Measurements from ENCODE around the gene ARPC5. TPM values are rescaled to one million over a fixed set of nuclear protein-coding genes. Genes with fewer than 3 reads are reported as not detected.
"Not testable (repeated sequence)": the region's sequence is repeated elsewhere in the genome, so short reads cannot be mapped to it uniquely, and the experiment has no call there.

ARPC5 gene
- 163 TPM for polyA plus RNA-seq
- long read RNA-seq, donor 1, full-length matches to known transcripts: 99 of 132 reads
- long read RNA-seq, donor 1, partial matches to known transcripts: 25 of 132 reads
- long read RNA-seq, donor 1, other reads (novel, unspliced or antisense): 8 of 132 reads
- long read RNA-seq, donor 2, full-length matches to known transcripts: 223 of 311 reads
- long read RNA-seq, donor 2, partial matches to known transcripts: 71 of 311 reads
- long read RNA-seq, donor 2, other reads (novel, unspliced or antisense): 17 of 311 reads
- long read RNA-seq, donor 3: 0 reads
- long read RNA-seq, donor 4, full-length matches to known transcripts: 16 of 16 reads
- long read RNA-seq, donor 4, partial matches to known transcripts: 0 of 16 reads
- long read RNA-seq, donor 4, other reads (novel, unspliced or antisense): 0 of 16 reads
- long read RNA-seq, donor 5, full-length matches to known transcripts: 119 of 128 reads
- long read RNA-seq, donor 5, partial matches to known transcripts: 0 of 128 reads
- long read RNA-seq, donor 5, other reads (novel, unspliced or antisense): 9 of 128 reads
- long read RNA-seq, donor 6, full-length matches to known transcripts: 107 of 132 reads
- long read RNA-seq, donor 6, partial matches to known transcripts: 14 of 132 reads
- long read RNA-seq, donor 6, other reads (novel, unspliced or antisense): 11 of 132 reads
- long read RNA-seq, donor 7, full-length matches to known transcripts: 77 of 82 reads
- long read RNA-seq, donor 7, partial matches to known transcripts: 0 of 82 reads
- long read RNA-seq, donor 7, other reads (novel, unspliced or antisense): 5 of 82 reads
- long read RNA-seq, donor 8, full-length matches to known transcripts: 221 of 249 reads
- long read RNA-seq, donor 8, partial matches to known transcripts: 14 of 249 reads
- long read RNA-seq, donor 8, other reads (novel, unspliced or antisense): 14 of 249 reads
- long read RNA-seq, donor 9, full-length matches to known transcripts: 143 of 200 reads
- long read RNA-seq, donor 9, partial matches to known transcripts: 50 of 200 reads
- long read RNA-seq, donor 9, other reads (novel, unspliced or antisense): 7 of 200 reads
- long read RNA-seq, donor 10, full-length matches to known transcripts: 134 of 171 reads
- long read RNA-seq, donor 10, partial matches to known transcripts: 27 of 171 reads
- long read RNA-seq, donor 10, other reads (novel, unspliced or antisense): 10 of 171 reads
- long read RNA-seq, donor 11, full-length matches to known transcripts: 108 of 117 reads
- long read RNA-seq, donor 11, partial matches to known transcripts: 0 of 117 reads
- long read RNA-seq, donor 11, other reads (novel, unspliced or antisense): 9 of 117 reads

DNA sequence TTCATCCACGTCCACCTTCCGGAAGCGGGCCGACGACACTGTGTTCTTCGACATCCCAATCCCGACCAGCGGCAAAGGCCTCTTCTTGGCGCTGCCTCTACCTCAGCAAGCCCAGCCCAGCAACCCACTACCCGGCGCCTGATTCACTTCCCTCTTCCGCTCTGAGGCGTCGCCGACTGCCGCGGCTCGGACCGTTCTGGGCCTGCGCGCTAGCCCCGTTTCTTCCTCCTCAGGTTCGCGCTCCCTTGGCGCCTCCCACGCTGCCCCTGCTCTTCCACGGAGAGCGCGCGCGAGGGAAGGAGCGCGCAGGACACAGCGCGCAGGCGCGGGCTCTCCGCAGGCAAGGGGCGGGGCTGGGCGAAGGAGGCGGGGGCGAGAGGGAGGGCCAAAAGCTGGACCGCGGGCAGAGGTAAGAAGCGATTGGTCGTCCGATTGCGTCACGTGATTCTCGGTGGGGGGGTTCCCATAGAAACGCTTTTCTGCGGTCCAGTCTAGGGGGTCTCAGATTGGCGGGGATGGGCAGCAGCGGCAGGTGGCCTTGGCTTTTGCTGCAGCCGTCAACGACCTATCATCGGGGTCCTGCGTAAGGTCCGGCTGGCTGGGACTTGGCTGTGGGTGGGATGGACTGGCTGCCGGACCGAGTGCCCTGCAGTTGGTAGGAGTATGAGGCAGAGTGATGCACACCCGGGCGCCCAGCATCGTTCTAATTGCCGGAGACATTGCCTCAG, at the start of gene ARPC5:
Gene ARPC5, minus strand, starts transcription at position 178 of the 728 bp plus-strand sequence. Its CDS starts 124 bp downstream, at position 54.
- no CpG with 5 or more reads among the region's 65 CpGs for WGBS (ENCODE audit: insufficient coverage, low lambda C conversion rate)

DNA sequence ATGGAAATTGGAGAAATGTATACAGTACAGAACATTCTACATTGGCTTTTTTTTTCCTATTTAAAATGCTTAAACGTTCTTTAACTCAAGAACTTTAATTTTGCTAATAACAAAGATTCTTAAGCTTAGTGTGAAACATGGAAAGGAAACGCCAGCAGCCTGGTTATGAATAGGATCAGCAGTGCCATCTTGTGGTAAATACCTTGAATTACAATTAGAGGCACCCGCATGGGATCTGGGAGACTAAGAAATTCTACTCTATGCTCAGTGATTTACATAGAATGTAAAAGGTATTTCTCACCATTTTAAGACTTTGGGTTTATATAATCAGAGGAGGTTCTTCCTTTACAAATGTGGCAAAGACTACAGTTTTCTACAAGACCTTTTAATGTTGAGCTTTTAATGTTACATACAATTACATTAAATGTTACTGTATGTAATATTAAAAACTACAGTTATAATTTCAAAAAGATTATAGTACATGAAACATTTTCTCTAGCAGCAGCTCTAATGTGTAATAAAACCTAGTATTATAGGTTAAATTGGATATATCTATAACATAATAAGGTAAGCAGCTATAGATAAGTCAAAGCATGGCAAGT, 49.6 kb upstream of the ARPC5 start:
- Histone ChIP-seq H3K9me3 (ENCODE audit: control insufficient read depth, low read depth, low read length) (no peaks in the 10 kb centered on the region), H3K4me3 (ENCODE audit: low read length) (no peak overlapping the region), H3K27ac (ENCODE audit: low read length) (no peak overlapping the region), H3K4me1 (ENCODE audit: control insufficient read depth, insufficient read depth, low read length) (no peaks in the 10 kb centered on the region), H3K36me3 (ENCODE audit: control insufficient read depth, insufficient read depth, low read length) (no peaks in the 10 kb centered on the region), H3K27me3 (ENCODE audit: control insufficient read depth, insufficient read depth, low read length) (no peaks in the 10 kb centered on the region)
- WGBS (ENCODE audit: insufficient coverage, low lambda C conversion rate): no CpG with 5 or more reads among the region's 3 CpGs
- DNase-seq: peak; percentile 29 to 34

More for the DNA sequence above, at the start of gene ARPC5:
- Histone ChIP-seq H3K27ac (ENCODE audit: low read length) (peak within 1 kb of the TSS; percentile 91), H3K27me3 (ENCODE audit: control insufficient read depth, insufficient read depth, low read length) (no peaks in the 10 kb centered on the region), H3K4me3 (ENCODE audit: low read length) (peak within 1 kb of the TSS; percentile 92), H3K9me3 (ENCODE audit: control insufficient read depth, low read depth, low read length) (no peaks in the 10 kb centered on the region), H3K4me1 (ENCODE audit: control insufficient read depth, insufficient read depth, low read length) (peaks cover 9% of the 10 kb centered on the region), H3K36me3 (ENCODE audit: control insufficient read depth, insufficient read depth, low read length) (peaks cover 2% of the 10 kb centered on the region)
- peak; percentile 98 for DNase-seq

DNA sequence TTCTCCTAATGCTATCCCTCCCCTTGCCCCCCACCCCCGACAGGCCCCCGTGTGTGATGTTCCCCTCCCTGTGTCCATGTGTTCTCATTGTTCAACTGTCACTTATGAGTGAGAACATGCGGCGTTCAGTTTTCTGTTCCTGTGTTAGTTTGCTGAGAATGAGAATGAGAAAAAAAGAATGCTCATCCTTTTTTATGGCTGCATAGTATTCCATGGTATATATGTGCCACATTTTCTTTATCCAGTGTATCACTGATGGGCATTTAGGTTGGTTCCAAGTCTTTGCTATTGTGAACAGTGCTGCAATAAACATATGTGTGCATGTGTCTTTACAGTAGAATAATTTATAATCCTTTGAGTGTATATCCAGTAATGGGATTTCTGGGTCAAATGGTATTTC, 43.8 kb upstream of the ARPC5 start:
- DNase-seq; H3K4me1 ChIP-seq (ENCODE audit: control insufficient read depth, insufficient read depth, low read length); H3K27ac ChIP-seq (ENCODE audit: low read length); H3K27me3 ChIP-seq (ENCODE audit: control insufficient read depth, insufficient read depth, low read length); H3K36me3 ChIP-seq (ENCODE audit: control insufficient read depth, insufficient read depth, low read length); H3K9me3 ChIP-seq (ENCODE audit: control insufficient read depth, low read depth, low read length); H3K4me3 ChIP-seq (ENCODE audit: low read length): not testable (repeated sequence)
- no CpG with 5 or more reads among the region's 4 CpGs for WGBS (ENCODE audit: insufficient coverage, low lambda C conversion rate)

DNA sequence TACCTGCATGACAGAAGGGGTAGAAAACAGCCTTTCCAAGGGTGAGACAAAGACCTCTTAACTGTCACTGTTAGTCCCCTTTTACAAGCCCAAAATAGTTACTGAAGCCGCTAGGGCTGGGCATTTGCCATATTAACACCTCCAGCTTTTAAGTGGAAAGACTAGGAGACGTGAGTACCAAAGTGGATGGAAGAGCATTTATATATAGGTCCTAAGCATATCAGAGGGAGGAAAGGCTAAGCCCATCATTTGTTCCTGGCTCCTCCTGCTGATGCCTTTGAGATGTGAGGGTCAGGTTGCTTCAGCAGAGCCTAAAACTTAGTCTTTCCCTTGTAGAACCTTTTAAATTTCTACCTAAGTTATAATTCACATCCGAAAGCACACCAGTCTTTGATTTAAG, 43.2 kb upstream of the ARPC5 start:
- H3K4me1 ChIP-seq (ENCODE audit: control insufficient read depth, insufficient read depth, low read length): no peaks in the 10 kb centered on the region
- no peak overlapping the region for H3K27ac ChIP-seq (ENCODE audit: low read length)
- no peaks in the 10 kb centered on the region for H3K27me3 ChIP-seq (ENCODE audit: control insufficient read depth, insufficient read depth, low read length)
- no peaks in the 10 kb centered on the region for H3K36me3 ChIP-seq (ENCODE audit: control insufficient read depth, insufficient read depth, low read length)
- H3K9me3 ChIP-seq (ENCODE audit: control insufficient read depth, low read depth, low read length): no peaks in the 10 kb centered on the region
- H3K4me3 ChIP-seq (ENCODE audit: low read length): no peak overlapping the region
- WGBS (ENCODE audit: insufficient coverage, low lambda C conversion rate): 88% methylated on average over 1 of the region's 3 CpGs
- DNase-seq: no peak

DNA sequence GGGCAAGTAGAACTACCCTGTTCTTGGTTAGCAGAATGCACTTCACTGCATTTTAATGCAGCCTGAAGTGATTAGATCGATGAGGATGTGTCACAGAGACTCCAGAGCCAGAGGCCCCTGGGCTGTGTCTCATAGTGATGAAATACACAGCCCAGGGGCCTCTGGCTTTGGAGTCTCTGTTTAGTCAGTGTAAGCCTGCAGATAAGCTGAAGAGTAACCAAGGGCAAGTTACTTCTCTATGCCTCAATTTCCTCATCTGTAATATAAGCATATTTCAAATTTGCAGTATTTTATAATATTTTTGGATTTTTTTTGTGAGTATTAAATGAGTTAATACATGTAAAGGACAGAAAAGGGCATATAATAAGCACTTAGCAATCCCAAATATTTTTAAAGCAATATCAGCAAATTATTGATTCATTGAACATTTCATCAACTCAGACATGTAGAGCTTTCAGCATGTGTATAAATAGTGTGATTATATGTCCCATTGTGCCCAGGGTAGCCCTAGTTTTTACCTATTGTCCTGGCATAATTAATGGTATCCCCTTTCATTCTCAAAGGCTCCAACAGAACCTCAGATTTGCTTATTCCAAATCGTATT, 41.1 kb upstream of the ARPC5 start:
- H3K36me3 ChIP-seq (ENCODE audit: control insufficient read depth, insufficient read depth, low read length): no peaks in the 10 kb centered on the region
- WGBS (ENCODE audit: insufficient coverage, low lambda C conversion rate): no CpG with 5 or more reads among the region's 2 CpGs
- H3K9me3 ChIP-seq (ENCODE audit: control insufficient read depth, low read depth, low read length): no peaks in the 10 kb centered on the region
- DNase-seq: no peak
- no peak overlapping the region for H3K4me3 ChIP-seq (ENCODE audit: low read length)
- no peak overlapping the region for H3K27ac ChIP-seq (ENCODE audit: low read length)
- H3K27me3 ChIP-seq (ENCODE audit: control insufficient read depth, insufficient read depth, low read length): no peaks in the 10 kb centered on the region
- no peaks in the 10 kb centered on the region for H3K4me1 ChIP-seq (ENCODE audit: control insufficient read depth, insufficient read depth, low read length)

DNA sequence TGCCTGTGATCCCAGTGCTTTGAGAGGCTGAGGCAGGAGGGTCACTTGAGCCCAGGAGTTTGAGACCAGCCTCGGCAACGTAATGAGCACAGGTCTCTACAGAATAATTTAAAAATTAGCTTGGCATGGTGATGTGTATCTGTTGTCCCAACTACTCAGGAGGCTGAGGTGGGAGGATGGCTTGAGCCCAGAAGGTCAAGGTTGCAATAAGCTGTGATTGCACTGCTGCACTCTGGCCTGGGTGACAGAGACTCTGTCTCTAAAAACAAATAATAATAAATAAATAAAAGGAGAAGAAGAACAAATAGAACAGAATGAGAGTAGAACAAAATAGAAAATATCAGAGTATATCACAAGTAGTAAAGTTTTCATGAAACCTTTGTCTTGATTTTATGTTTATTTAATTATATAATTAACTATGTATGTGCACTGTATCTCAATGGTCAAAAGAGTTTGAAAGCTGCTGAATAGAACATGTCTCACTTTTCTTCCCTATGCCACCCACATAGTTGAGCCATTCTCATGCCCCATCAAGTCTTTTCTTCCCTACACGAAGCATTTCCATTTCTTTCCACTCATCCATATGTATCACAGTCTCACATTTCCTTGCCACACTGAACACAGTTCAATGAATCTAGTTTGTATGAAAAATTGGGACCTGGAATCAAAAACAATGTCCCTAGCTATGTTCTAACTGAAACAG, 40.5 kb upstream of the ARPC5 start:
- Histone ChIP-seq H3K27me3 (ENCODE audit: control insufficient read depth, insufficient read depth, low read length) (no peaks in the 10 kb centered on the region), H3K4me1 (ENCODE audit: control insufficient read depth, insufficient read depth, low read length) (no peaks in the 10 kb centered on the region), H3K27ac (ENCODE audit: low read length) (no peak overlapping the region), H3K36me3 (ENCODE audit: control insufficient read depth, insufficient read depth, low read length) (no peaks in the 10 kb centered on the region), H3K9me3 (ENCODE audit: control insufficient read depth, low read depth, low read length) (no peaks in the 10 kb centered on the region), H3K4me3 (ENCODE audit: low read length) (no peak overlapping the region)
- DNase-seq: no peak
- WGBS (ENCODE audit: insufficient coverage, low lambda C conversion rate): no CpG with 5 or more reads among the region's 3 CpGs

DNA sequence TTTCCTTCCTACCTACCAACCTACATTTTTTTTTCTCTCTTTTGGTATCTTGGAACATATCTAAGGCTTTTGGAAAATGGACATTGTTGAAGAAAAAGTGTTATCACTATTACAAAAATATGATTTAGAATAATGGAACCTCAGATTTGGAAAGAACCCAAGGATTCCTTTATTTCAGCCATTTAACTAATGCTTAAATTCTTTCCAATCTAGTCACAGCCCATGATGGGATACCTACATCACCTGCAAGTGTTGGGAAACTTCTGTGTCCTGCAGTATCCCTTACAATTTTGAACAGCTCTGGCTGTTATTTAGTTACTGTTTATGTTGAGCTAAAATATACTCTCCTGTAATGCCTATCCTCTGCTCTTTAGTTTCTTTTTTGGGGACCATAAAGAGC, 39.8 kb upstream of the ARPC5 start:
- H3K27me3 ChIP-seq (ENCODE audit: control insufficient read depth, insufficient read depth, low read length): no peaks in the 10 kb centered on the region
- no peaks in the 10 kb centered on the region for H3K36me3 ChIP-seq (ENCODE audit: control insufficient read depth, insufficient read depth, low read length)
- H3K27ac ChIP-seq (ENCODE audit: low read length): no peak overlapping the region
- no peak overlapping the region for H3K4me3 ChIP-seq (ENCODE audit: low read length)
- no peaks in the 10 kb centered on the region for H3K4me1 ChIP-seq (ENCODE audit: control insufficient read depth, insufficient read depth, low read length)
- no peaks in the 10 kb centered on the region for H3K9me3 ChIP-seq (ENCODE audit: control insufficient read depth, low read depth, low read length)
- no peak for DNase-seq

DNA sequence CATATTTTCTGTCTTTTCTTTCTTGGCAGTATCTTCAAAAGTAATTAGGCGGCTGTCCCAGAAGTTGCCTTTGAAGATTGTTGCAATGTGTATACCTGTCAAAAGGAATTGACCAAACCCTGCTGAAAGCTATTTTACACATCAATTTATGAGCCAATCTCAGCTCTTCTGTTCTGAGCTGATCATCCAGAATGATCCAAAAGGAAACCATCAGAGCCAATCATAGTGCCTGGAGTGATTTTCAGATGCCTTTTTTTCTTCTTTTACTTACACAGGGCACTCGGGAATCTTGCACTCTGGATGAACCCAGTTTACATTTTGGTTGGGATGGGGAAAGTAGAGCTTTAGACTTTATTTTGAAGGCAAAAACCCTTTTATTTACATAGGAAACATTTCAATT, 39.3 kb upstream of the ARPC5 start:
- Histone ChIP-seq H3K36me3 (ENCODE audit: control insufficient read depth, insufficient read depth, low read length) (no peaks in the 10 kb centered on the region), H3K4me3 (ENCODE audit: low read length) (no peak overlapping the region), H3K4me1 (ENCODE audit: control insufficient read depth, insufficient read depth, low read length) (no peaks in the 10 kb centered on the region), H3K27ac (ENCODE audit: low read length) (no peak overlapping the region), H3K27me3 (ENCODE audit: control insufficient read depth, insufficient read depth, low read length) (no peaks in the 10 kb centered on the region), H3K9me3 (ENCODE audit: control insufficient read depth, low read depth, low read length) (peaks cover 2% of the 10 kb centered on the region)
- no peak for DNase-seq
- WGBS (ENCODE audit: insufficient coverage, low lambda C conversion rate): 100% methylated on average over 1 of the region's 2 CpGs

DNA sequence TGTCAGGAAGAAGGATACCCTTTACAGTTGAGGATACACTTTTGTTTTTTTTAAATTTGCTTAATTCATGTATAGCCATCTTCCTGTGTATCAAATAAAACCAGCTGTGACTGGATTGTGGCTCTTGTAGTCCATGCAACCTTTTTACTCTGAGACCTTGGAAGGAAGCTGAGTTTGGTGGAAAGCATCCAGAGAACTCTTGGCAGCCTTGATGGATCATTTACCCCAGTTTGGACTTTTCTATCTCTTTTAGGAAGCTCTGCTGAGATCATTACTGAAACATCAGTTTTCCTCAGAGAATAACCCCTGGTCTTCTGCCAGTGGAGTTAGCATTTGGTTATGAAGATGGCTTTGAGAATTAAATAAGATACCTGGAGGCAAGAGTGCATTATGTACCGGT, 38.8 kb upstream of the ARPC5 start:
- Histone ChIP-seq H3K9me3 (ENCODE audit: control insufficient read depth, low read depth, low read length) (peaks cover 3% of the 10 kb centered on the region), H3K36me3 (ENCODE audit: control insufficient read depth, insufficient read depth, low read length) (no peaks in the 10 kb centered on the region), H3K27me3 (ENCODE audit: control insufficient read depth, insufficient read depth, low read length) (no peaks in the 10 kb centered on the region), H3K4me3 (ENCODE audit: low read length) (no peak overlapping the region), H3K4me1 (ENCODE audit: control insufficient read depth, insufficient read depth, low read length) (no peaks in the 10 kb centered on the region), H3K27ac (ENCODE audit: low read length) (no peak overlapping the region)
- DNase-seq: no peak
- WGBS (ENCODE audit: insufficient coverage, low lambda C conversion rate): no CpG with 5 or more reads among the region's 1 CpG

All from large intestine (tissue), 12 donors.